H1 (cell line): Measurements from ENCODE around the gene PAQR9. TPM values are rescaled to one million over a fixed set of nuclear protein-coding genes. Genes with fewer than 3 reads are reported as not detected.

Experiments used
- CTCF ChIA-PET: fragments of 300-600 bp; sonication (Branson Sonifier 250); formaldehyde crosslinking; loops from one replicate; lab custom pipeline; 2021; ENCODE audit not compliant: partially characterized antibody; lab: Charles Lee
- POLR2A ChIA-PET: fragments of 300-600 bp; sonication (Branson Sonifier 250); formaldehyde crosslinking; loops from one replicate; lab custom pipeline; 2021; ENCODE audit warnings: inconsistent platforms; ENCODE audit not compliant: partially characterized antibody; lab: Charles Lee
- DNase-seq, 2 experiments: peaks; one replicate each; pipeline versions ENCODE4 v3.0.0 to v3.0.0-alpha.2; 2010 to 2022; ENCODE audit warnings: low spot score in 2 of 2, low read depth in 1 of 2, mixed read lengths in 1 of 2
- FAIRE-seq: peaks from 2 replicates; lab custom pipeline; 2011; peaks lifted over from hg19 to GRCh38; lab: Jason Lieb, UNC
- H2AFZ ChIP-seq: 2 replicates; pipeline ENCODE4 v1.8.1; 2012; ENCODE audit warnings: low read length, inconsistent platforms
- H2AK5ac ChIP-seq: 2 replicates; pipeline ENCODE4 v1.6.1; 2013; ENCODE audit warnings: low read depth, low read length
- H2BK120ac ChIP-seq: replicated peaks from 2 replicates; pipeline ENCODE3; 2013; ENCODE audit warnings: low read depth, low read length, inconsistent platforms
- H2BK12ac ChIP-seq: 2 replicates; pipeline ENCODE4 v1.6.1; 2013; ENCODE audit warnings: low read depth, low read length
- H2BK15ac ChIP-seq: 2 replicates; pipeline ENCODE4 v1.6.1; 2013; ENCODE audit warnings: low read length
- H2BK20ac ChIP-seq: 2 replicates; pipeline ENCODE4 v1.6.1; 2013; ENCODE audit warnings: low read length
- H2BK5ac ChIP-seq: 2 replicates; pipeline ENCODE4 v1.6.1; 2013; ENCODE audit warnings: low read depth, low read length
- H3K14ac ChIP-seq: 2 replicates; pipeline ENCODE4 v1.6.1; 2013; ENCODE audit warnings: inconsistent platforms; ENCODE audit not compliant: insufficient read length
- H3K18ac ChIP-seq: 2 replicates; pipeline ENCODE4 v1.6.1; 2013; ENCODE audit warnings: low read length; ENCODE audit errors: extremely low read depth
- H3K23ac ChIP-seq: 2 replicates; pipeline ENCODE4 v1.6.1; 2013; ENCODE audit warnings: inconsistent platforms; ENCODE audit not compliant: insufficient read length
- H3K23me2 ChIP-seq: 2 replicates; pipeline ENCODE4 v1.6.1; 2013; ENCODE audit warnings: low read depth, low read length
- H3K27ac ChIP-seq: 2 replicates; pipeline ENCODE4 v1.6.1; 2011; ENCODE audit warnings: low read depth, low read length, inconsistent platforms
- H3K27me3 ChIP-seq, 4 experiments: replicated peaks in 1 of 4; 1 replicate in 1 of 4; 2 replicates in 3 of 4; pipeline versions ENCODE4 v1.6.1 to v1.8.1; 2011 to 2013; ENCODE audit warnings: low read length in 3 of 4, mild to moderate bottlenecking in 3 of 4, inconsistent platforms in 2 of 4, mixed read lengths in 2 of 4, moderate library complexity in 1 of 4; ENCODE audit not compliant: control insufficient read depth in 3 of 4, insufficient read depth in 3 of 4; ENCODE audit errors: extremely low read depth in 1 of 4
- H3K36me3 ChIP-seq, 4 experiments: 2 replicates each; pipeline versions ENCODE4 v1.6.1 to v1.8.1; 2011 to 2013; ENCODE audit warnings: mild to moderate bottlenecking in 4 of 4, low read length in 3 of 4, moderate library complexity in 2 of 4, control low read depth in 1 of 4, inconsistent platforms in 1 of 4; ENCODE audit not compliant: insufficient read depth in 4 of 4, control insufficient read depth in 2 of 4
- H3K4ac ChIP-seq: replicated peaks from 2 replicates; pipeline ENCODE3; 2013; ENCODE audit warnings: low read length, low read depth, mixed read lengths, inconsistent platforms; ENCODE audit not compliant: insufficient read length
- H3K4me1 ChIP-seq, 4 experiments: replicated peaks in 1 of 4; 1 replicate in 1 of 4; 2 replicates in 3 of 4; pipeline versions ENCODE4 v1.6.1 to v1.8.1; 2011 to 2013; ENCODE audit warnings: low read length in 3 of 4, inconsistent platforms in 2 of 4, mixed read lengths in 1 of 4; ENCODE audit not compliant: insufficient read depth in 4 of 4, control insufficient read depth in 3 of 4
- H3K4me2 ChIP-seq, 2 experiments: 2 replicates each; pipeline versions ENCODE4 v1.6.1 to v1.8.1; 2011 to 2013; ENCODE audit warnings: low read depth in 2 of 2, low read length in 2 of 2, control low read depth in 1 of 2, inconsistent platforms in 1 of 2, mild to moderate bottlenecking in 1 of 2; ENCODE audit not compliant: insufficient read depth in 1 of 2
- H3K4me3 ChIP-seq, 4 experiments: fragments of 200-600, 300-600 bp in 1 of 4; sonication (generic), shearing (Covaris generic), sonication (Bioruptor Twin) in 1 of 4; 2 replicates each; pipeline versions ENCODE4 v1.5.1 to v1.8.1; 2011 to 2016; ENCODE audit warnings: low read length in 4 of 4, low read depth in 3 of 4, control low read depth in 2 of 4, inconsistent platforms in 2 of 4, mild to moderate bottlenecking in 2 of 4, mixed read lengths in 1 of 4, moderate library complexity in 1 of 4; ENCODE audit not compliant: insufficient read depth in 2 of 4; ENCODE audit errors: extremely low read depth in 1 of 4
- H3K56ac ChIP-seq: replicated peaks from 2 replicates; pipeline ENCODE3; 2013; ENCODE audit warnings: low read depth, mild to moderate bottlenecking, mixed read lengths, low read length, inconsistent platforms; ENCODE audit not compliant: insufficient read length
- H3K79me1 ChIP-seq: 2 replicates; pipeline ENCODE4 v1.6.1; 2013; ENCODE audit warnings: low read depth, low read length, control low read depth
- H3K79me2 ChIP-seq, 2 experiments: 2 replicates each; pipeline versions ENCODE4 v1.6.1 to v1.8.1; 2012 to 2013; ENCODE audit warnings: low read length in 2 of 2, mild to moderate bottlenecking in 2 of 2, inconsistent platforms in 1 of 2; ENCODE audit not compliant: insufficient read depth in 2 of 2, control insufficient read depth in 1 of 2
- H3K9ac ChIP-seq, 4 experiments: replicated peaks in 1 of 4; 1 replicate in 1 of 4; 2 replicates in 3 of 4; pipeline versions ENCODE4 v1.6.1 to v1.8.1; 2011 to 2013; ENCODE audit warnings: low read depth in 3 of 4, low read length in 3 of 4, control low read depth in 2 of 4, mild to moderate bottlenecking in 2 of 4, moderate library complexity in 2 of 4, inconsistent platforms in 1 of 4; ENCODE audit errors: extremely low read depth in 1 of 4
- H3K9me3 ChIP-seq, 2 experiments: 2 replicates each; pipeline versions ENCODE4 v1.6.1 to v1.8.1; 2012 to 2013; ENCODE audit warnings: mild to moderate bottlenecking in 2 of 2, moderate library complexity in 2 of 2, control low read depth in 1 of 2, inconsistent platforms in 1 of 2, low read depth in 1 of 2, low read length in 1 of 2, mixed read lengths in 1 of 2; ENCODE audit not compliant: insufficient read depth in 2 of 2
- H4K20me1 ChIP-seq, 2 experiments: replicated peaks in 1 of 2; 2 replicates each; pipeline versions ENCODE3 to v1.8.1; 2011 to 2013; ENCODE audit warnings: inconsistent platforms in 2 of 2, low read length in 2 of 2, mild to moderate bottlenecking in 1 of 2; ENCODE audit not compliant: insufficient read depth in 2 of 2, control insufficient read depth in 1 of 2
- H4K5ac ChIP-seq: 2 replicates; pipeline ENCODE4 v1.6.1; 2013; ENCODE audit warnings: low read length, low read depth, mixed read lengths, inconsistent platforms; ENCODE audit not compliant: insufficient read length
- H4K8ac ChIP-seq: 2 replicates; pipeline ENCODE4 v1.8.0; 2013; ENCODE audit warnings: mild to moderate bottlenecking, moderate library complexity, low read length, inconsistent platforms; ENCODE audit not compliant: insufficient read depth; ENCODE audit errors: extremely low read depth
- H4K91ac ChIP-seq: replicated peaks from 2 replicates; pipeline ENCODE3; 2013; ENCODE audit warnings: low read length, mixed read lengths, inconsistent platforms; ENCODE audit not compliant: insufficient read length
- ATF3 ChIP-seq: IDR thresholded peaks from 2 replicates; pipeline ENCODE4 v1.6.1; 2011; ENCODE audit warnings: low read depth, mild to moderate bottlenecking, low read length; ENCODE audit not compliant: insufficient read depth
- BACH1 ChIP-seq: IDR thresholded peaks from 2 replicates; pipeline ENCODE4 v1.6.1; 2012; ENCODE audit warnings: low read length, improper control_type of control experiment
- BRCA1 ChIP-seq: IDR thresholded peaks from 2 replicates; pipeline ENCODE4 v1.6.1; 2012; ENCODE audit warnings: low read depth, low read length, improper control_type of control experiment
- CTBP2 ChIP-seq: IDR thresholded peaks from 2 replicates; pipeline ENCODE4 v1.7.0; 2011; ENCODE audit warnings: borderline replicate concordance, mild to moderate bottlenecking, moderate library complexity, mixed read lengths, low read length; ENCODE audit not compliant: insufficient read depth, insufficient read length
- POLR2A ChIP-seq, 2 experiments: IDR thresholded peaks; 1 replicate in 1 of 2; 2 replicates in 1 of 2; pipeline ENCODE4 v1.6.1; 2011; ENCODE audit warnings: low read depth in 2 of 2, low read length in 2 of 2, mild to moderate bottlenecking in 2 of 2; ENCODE audit errors: control extremely low read depth in 1 of 2
- TEAD4 ChIP-seq: IDR thresholded peaks from 2 replicates; pipeline ENCODE4 v1.6.1; 2012; ENCODE audit warnings: low read depth, low read length, inconsistent platforms, mixed read lengths
- WGBS, 2 experiments: shearing (Covaris generic) in 1 of 2; methylation state at CpG; one replicate each; pipeline versions ENCODE4 v1.1.6 to v1.1.7; 2013 to 2015; ENCODE audit warnings: low lambda C conversion rate in 2 of 2, mixed read lengths in 2 of 2, inconsistent platforms in 1 of 2, low coverage in 1 of 2, missing lambda C conversion rate in 1 of 2; ENCODE audit not compliant: insufficient replicate concordance in 2 of 2, insufficient coverage in 1 of 2, insufficient read length in 1 of 2; ENCODE audit errors: extremely low coverage in 1 of 2, missing lambda C conversion rate in 1 of 2; 5-methylcytosine and 5-hydroxymethylcytosine counted together
- polyA plus RNA-seq, 7 experiments: library from polyadenylated mRNA; depleted of rRNA in 3 of 7; stranded (reverse) in 5 of 7; unstranded in 2 of 7; fragments of >200 nt in 5 of 7; fragments of 200-250 nt in 2 of 7; gene quantifications; 1 replicate in 5 of 7; 2 replicates in 1 of 7; 4 replicates in 1 of 7; pipeline versions ENCODE4 v1.2.1 to v1.2.3, GENCODE V29; 2011 to 2013; ENCODE audit warnings: missing spikeins in 2 of 7, mixed read lengths in 2 of 7
- total RNA-seq: library from RNA; stranded (reverse); fragmentation: NEBNext Ultra II Directional; extraction: Animal tissue kit (Norgen Biotek cat#: 25700); gene quantifications from 2 replicates; pipeline ENCODE4 v1.2.1, GENCODE V29; 2021

PAQR9 gene
- total and polyA plus RNA-seq, 2 of the 8 experiments (the other 6 are each of a cell fraction or from before 2014, with no cell fraction given) = 2.6 to 5.2 TPM

GRCh38 chr3:142947799-142948575 is 15.5 kb downstream of the PAQR9 start:
- 88% methylated on average over 12 of the region's 13 CpGs; no CpG with 5 or more reads in 1 of the 2 experiments for WGBS, 2 experiments
- no peak overlapping the region for H2BK5ac ChIP-seq
- no peak overlapping the region for H2AK5ac ChIP-seq
- no peaks in the 10 kb centered on the region for H3K9me3 ChIP-seq
- no peak overlapping the region for H4K5ac ChIP-seq
- peak overlapping the region; percentile 57; the same call in 1 of the 2 replicates for H4K8ac ChIP-seq
- no peak overlapping the region for H3K23ac ChIP-seq
- no peak overlapping the region for H4K91ac ChIP-seq
- peak overlapping the region in 1 of 2 experiments; percentile 53; a peak in 2 of 4 replicates for H3K4me2 ChIP-seq
- peaks cover 0 to 3% (median 1%) of the 10 kb centered on the region in 4 experiments; a peak in 1 of 7 replicates for H3K4me1 ChIP-seq
- TF ChIP-seq TEAD4 (0 out of 2 replicates have a peak, but pooled peaks have one; percentile 3), BRCA1 (no peak), CTBP2 (no peak), POLR2A (IDR thresholded peaks at IDR 0.05; ENCODE audit: control extremely low read depth in 1 of 2, low read depth in 2 of 2, low read length in 2 of 2) (no peak), ATF3 (no peak), BACH1 (no peak)
- no peak for FAIRE-seq
- H3K23me2 ChIP-seq = peaks cover 2% of the 10 kb centered on the region; the same call in 1 of the 2 replicates
- ChIA-PET POLR2A (interaction anchor here (0.7 to 1.0 kb wide), 2 partner anchors 17 to 137 kb away, joined by 3 read pairs; no protein-coding TSS in a partner anchor), CTCF (interaction anchor here (0.7 to 2.4 kb wide), 10 partner anchors 8 to 484 kb away, joined by 3 to 11 read pairs (median 3); no protein-coding TSS in a partner anchor)
- no peak overlapping the region for H2AFZ ChIP-seq
- H3K56ac ChIP-seq = no peak overlapping the region
- no peaks in the 10 kb centered on the region for H3K27me3 ChIP-seq
- H3K18ac ChIP-seq = no peak overlapping the region
- no peak overlapping the region for H3K9ac ChIP-seq
- H3K4me3 ChIP-seq = peak overlapping the region in 1 of 4 experiments; percentile 9; a peak in 1 of 8 replicates
- no peaks in the 10 kb centered on the region for H3K79me2 ChIP-seq
- no peaks in the 10 kb centered on the region for H3K36me3 ChIP-seq
- no peak for DNase-seq
- H3K79me1 ChIP-seq = no peaks in the 10 kb centered on the region
- no peaks in the 10 kb centered on the region for H4K20me1 ChIP-seq
- no peak overlapping the region for H3K27ac ChIP-seq
- no peak overlapping the region for H3K14ac ChIP-seq
- no peak overlapping the region for H2BK120ac ChIP-seq
- H3K4ac ChIP-seq = no peak overlapping the region
- peak overlapping the region; percentile 54; the same call in 1 of the 2 replicates for H2BK12ac ChIP-seq
- H2BK15ac ChIP-seq = no peak overlapping the region
- no peak overlapping the region for H2BK20ac ChIP-seq
